ENCODE data around the gene SATB1. TPM values are rescaled to one million over a fixed set of nuclear protein-coding genes. Genes with fewer than 3 reads are reported as not detected.

Gene SATB1
- total and polyA plus RNA-seq, 2 of the 4 experiments (the other 2 are of a cell fraction), result 7.5 to 10.7 TPM

- in situ Hi-C loops (cut with MboI; ENCODE audit: low sequenced_read_pairs), result no loop called here
- H3K27ac ChIP-seq (ENCODE audit: insufficient read depth, low read length), result no peak overlapping the region
- no peak overlapping the region for H3K4me3 ChIP-seq (ENCODE audit: insufficient read depth, low read depth, low read length)
- H4K91ac ChIP-seq (ENCODE audit: insufficient read depth, low read depth, low read length), result no peak overlapping the region
- H3K79me1 ChIP-seq (ENCODE audit: low read depth in 1 of 2, low read length in 2 of 2), result no peaks in the 10 kb centered on the region
- no peaks in the 10 kb centered on the region for H3K4me1 ChIP-seq (ENCODE audit: control insufficient read depth, insufficient read depth, low read length)
- DNase-seq (no peak), ATAC-seq (ENCODE audit: low read depth) (no peak)
- no peak overlapping the region for H4K8ac ChIP-seq (ENCODE audit: low read depth in 2 of 2, low read length in 2 of 2)
- no peak overlapping the region for H3K23ac ChIP-seq (ENCODE audit: low read depth, low read length)
- H3K36me3 ChIP-seq (ENCODE audit: control insufficient read depth, insufficient read depth, low read length), result no peaks in the 10 kb centered on the region
- H3K56ac ChIP-seq (ENCODE audit: extremely low read depth, insufficient read depth, low read length), result no peak overlapping the region
- H3K14ac ChIP-seq (replicated peaks; ENCODE audit: low read depth, low read length), result no peak overlapping the region
- H2AFZ ChIP-seq (replicated peaks; ENCODE audit: low read length, poor library complexity), result no peak overlapping the region
- no peaks in the 10 kb centered on the region for H3K9me1 ChIP-seq (ENCODE audit: insufficient read depth, low read length)
- H2BK120ac ChIP-seq (ENCODE audit: low read depth, low read length), result no peak overlapping the region
- BruUV-seq (replicated peaks), result no TSS peak
- no peaks in the 10 kb centered on the region for H3K27me3 ChIP-seq (ENCODE audit: control insufficient read depth, insufficient read depth, low read length)
- H4K5ac ChIP-seq (ENCODE audit: low read depth, low read length), result no peak overlapping the region
- no peak overlapping the region for H3K4me2 ChIP-seq (ENCODE audit: low read depth, low read length)
- no peak overlapping the region for H2BK20ac ChIP-seq (ENCODE audit: low read depth, low read length)
- TF ChIP-seq RCOR1 (IDR thresholded peaks at IDR 0.05; ENCODE audit: insufficient replicate concordance, low read length) (no peak), POLR2A (IDR thresholded peaks at IDR 0.05; ENCODE audit: low read depth, low read length) (no peak), SMC3 (IDR thresholded peaks at IDR 0.05; ENCODE audit: low read depth, low read length) (no peak), BHLHE40 (IDR thresholded peaks at IDR 0.05; ENCODE audit: low read depth, low read length) (no peak), MAFK (IDR thresholded peaks at IDR 0.05; ENCODE audit: low read depth, low read length) (no peak), CTCF (conservative IDR thresholded peaks at IDR 0.05; ENCODE audit: low read depth, low read length) (no peak), MXI1 (IDR thresholded peaks at IDR 0.05; ENCODE audit: borderline replicate concordance, low read depth, low read length) (no peak), RFX5 (IDR thresholded peaks at IDR 0.05; ENCODE audit: low read depth, low read length) (no peak), USF2 (IDR thresholded peaks at IDR 0.05; ENCODE audit: low read depth, low read length) (no peak), FOS (IDR thresholded peaks at IDR 0.05; ENCODE audit: low read depth, low read length) (no peak), RAD21 (IDR thresholded peaks at IDR 0.05; ENCODE audit: low read length) (no peak), ELK1 (IDR thresholded peaks at IDR 0.05; ENCODE audit: borderline replicate concordance, low read depth, low read length) (no peak), CEBPB (IDR thresholded peaks at IDR 0.05; ENCODE audit: low read depth, low read length) (no peak), CHD1 (IDR thresholded peaks at IDR 0.05; ENCODE audit: low read depth, low read length) (no peak), MAZ (IDR thresholded peaks at IDR 0.05; ENCODE audit: borderline replicate concordance, low read depth, low read length) (no peak), NFE2L2 (IDR thresholded peaks at IDR 0.05; ENCODE audit: low read depth, low read length) (no peak)
- ChIA-PET CTCF (no interaction called here), POLR2A (ENCODE audit: unreplicated experiment) (no interaction called here)
- no CpG with 5 or more reads among the region's 3 CpGs for WGBS, 2 experiments (ENCODE audit: extremely low coverage in 2 of 2, insufficient read length in 1 of 2)
- no peak overlapping the region for H2AK9ac ChIP-seq (replicated peaks; ENCODE audit: low read depth, low read length, poor library complexity)
- no peak overlapping the region for H3K4ac ChIP-seq (ENCODE audit: low read depth, low read length)
- no peak overlapping the region for H3K9ac ChIP-seq (ENCODE audit: low read depth, low read length)
- no peak overlapping the region for H2BK5ac ChIP-seq (ENCODE audit: low read depth, low read length, poor library complexity, severe bottlenecking)
- H2BK15ac ChIP-seq (ENCODE audit: low read depth, low read length), result no peak overlapping the region
- intact Hi-C loops (cut with micrococcal nuclease), result no loop called here
- dilution Hi-C loops (cut with HindIII; ENCODE audit: low sequenced_read_pairs, unreplicated experiment), result no loop called here
- no peak overlapping the region for H3K18ac ChIP-seq (ENCODE audit: low read depth, low read length)
- no peaks in the 10 kb centered on the region for H4K20me1 ChIP-seq (ENCODE audit: insufficient read depth, low read length)
- no peak overlapping the region for H2AK5ac ChIP-seq (ENCODE audit: low read depth, low read length)
- H3K9me3 ChIP-seq (ENCODE audit: control insufficient read depth, insufficient read depth, low read length), result no peaks in the 10 kb centered on the region
Measured at GRCh38 chr3:18300916-18301315, 124.2 kb downstream of the SATB1 start.

All from IMR-90 (cell line).